HG02623 (cell line): ENCODE measurements around the gene ST3GAL5.

Experiments used
- ATAC-seq: cut with Tn5 transposase; IDR thresholded peaks from one replicate; pipeline ENCODE4 v1.9.1; 2021; ENCODE audit warnings: moderate library complexity; ENCODE audit not compliant: unreplicated experiment

The ST3GAL5 gene

DNA sequence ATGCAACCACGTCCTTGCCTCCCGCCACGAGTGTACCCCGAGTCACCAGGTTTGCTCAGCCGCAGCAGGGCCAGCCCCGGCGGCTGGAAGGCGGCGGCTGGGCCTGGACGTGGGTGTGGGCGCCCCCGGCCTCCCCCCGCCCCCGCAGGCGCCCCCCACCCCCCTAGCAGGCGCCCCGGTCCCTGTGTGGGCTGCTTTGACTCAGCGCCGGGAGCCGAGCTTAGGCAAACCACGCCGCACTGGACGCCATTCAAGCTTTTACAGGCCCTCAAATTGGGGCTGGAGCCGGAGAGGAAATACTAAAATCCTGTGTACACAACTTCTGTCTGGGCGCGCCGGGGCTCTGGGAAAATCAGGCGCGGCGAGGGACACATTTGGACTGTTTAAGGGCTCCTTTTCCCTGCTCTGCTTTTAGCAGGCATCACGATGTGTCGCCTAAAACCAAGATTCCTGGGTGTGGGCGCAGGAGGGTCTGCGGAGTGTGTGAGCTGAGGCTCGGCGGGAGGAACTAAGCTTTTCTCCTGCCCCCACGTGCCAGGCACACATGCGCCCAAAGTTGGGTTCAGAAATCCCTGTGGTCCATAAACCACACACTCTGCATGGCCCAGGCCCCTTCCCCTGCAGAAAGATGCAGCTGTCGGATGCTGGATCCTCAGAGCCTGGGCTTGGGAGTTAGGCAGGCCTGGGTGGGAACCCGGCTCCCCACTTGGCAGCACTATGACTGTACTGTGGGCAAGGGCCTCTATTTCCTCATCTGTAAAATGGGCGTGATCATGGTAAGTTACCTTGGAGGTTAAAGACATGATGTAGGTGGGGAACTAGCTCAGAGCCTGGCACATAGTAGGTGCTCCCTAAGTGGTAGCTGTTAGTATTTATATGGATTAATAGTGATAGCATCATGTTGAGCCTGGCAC, 77.4 kb downstream of the ST3GAL5 start:
- no peak for ATAC-seq

- ATAC-seq = no peak
Measured at GRCh38 chr2:85810371-85811179, 78.2 kb downstream of the ST3GAL5 start.

- ATAC-seq = no peak
Measured at GRCh38 chr2:85807756-85808155, 81.0 kb downstream of the ST3GAL5 start.

- ATAC-seq = no peak
Measured at GRCh38 chr2:85806358-85807118, 82.3 kb downstream of the ST3GAL5 start.

GRCh38 chr2:85804583-85804982, 84.2 kb downstream of the ST3GAL5 start:
- ATAC-seq = no peak

DNA sequence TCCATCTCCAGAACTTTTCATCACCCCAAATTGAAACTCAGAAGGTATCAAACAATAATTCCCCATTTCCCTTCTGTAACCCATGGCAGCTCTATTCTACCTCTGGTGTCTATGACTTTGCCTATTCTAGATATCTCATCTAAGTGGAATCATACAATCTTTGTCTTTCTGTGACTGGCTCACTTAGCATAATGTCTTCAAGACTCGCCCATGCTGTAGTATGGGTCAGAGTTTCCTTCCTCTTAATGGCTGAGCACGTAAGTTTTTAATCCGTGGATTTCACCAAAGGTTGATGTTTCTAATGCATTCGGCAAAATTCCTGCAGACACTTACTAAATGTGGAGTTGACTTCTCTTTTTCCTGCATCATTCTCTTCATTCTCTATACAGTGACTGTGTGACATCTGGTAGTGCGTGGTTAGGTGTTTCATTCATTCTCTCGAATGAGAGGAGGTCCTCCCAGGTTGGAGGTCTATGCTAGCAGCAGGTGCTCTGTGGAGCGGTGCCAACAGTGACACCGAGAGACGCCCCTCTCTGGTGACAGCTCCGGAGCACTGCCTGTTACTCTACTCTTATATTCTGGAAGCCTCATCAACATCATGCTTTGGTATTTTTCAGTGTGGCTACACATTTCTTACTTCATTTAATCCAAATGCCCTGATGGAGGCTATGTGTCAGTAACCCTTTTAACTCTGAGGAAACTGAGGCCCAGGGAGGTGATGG, 84.9 kb downstream of the ST3GAL5 start:
- ATAC-seq = no peak

GRCh38 chr2:85802354-85803103, 86.3 kb downstream of the ST3GAL5 start:
- no peak for ATAC-seq

DNA sequence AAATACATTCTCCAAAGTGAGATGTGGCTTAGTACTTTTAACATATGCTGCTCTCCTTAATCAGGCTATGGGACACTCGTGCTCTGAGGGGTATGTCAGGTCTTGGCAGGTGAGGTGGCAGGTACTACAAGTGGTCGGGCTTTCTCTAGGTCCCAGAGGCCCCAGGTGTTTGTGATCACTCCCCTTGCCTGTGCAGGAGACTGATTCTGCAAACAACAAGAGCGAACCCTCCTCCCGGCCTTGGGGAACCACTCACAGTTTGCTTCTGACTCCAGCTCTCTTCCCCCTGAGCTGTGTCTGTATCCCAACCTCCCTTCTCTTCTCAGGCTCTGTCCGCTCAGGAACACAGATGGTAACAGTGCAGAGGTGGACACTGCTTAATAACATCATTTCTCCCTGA, 86.9 kb downstream of the ST3GAL5 start:
- no peak for ATAC-seq

GRCh38 chr2:85800586-85800985, 88.2 kb downstream of the ST3GAL5 start:
- no peak for ATAC-seq

- no peak for ATAC-seq
Measured at GRCh38 chr2:85799215-85799956, 89.4 kb downstream of the ST3GAL5 start.

- no peak for ATAC-seq
Measured at GRCh38 chr2:85797921-85798320, 90.9 kb downstream of the ST3GAL5 start.

DNA sequence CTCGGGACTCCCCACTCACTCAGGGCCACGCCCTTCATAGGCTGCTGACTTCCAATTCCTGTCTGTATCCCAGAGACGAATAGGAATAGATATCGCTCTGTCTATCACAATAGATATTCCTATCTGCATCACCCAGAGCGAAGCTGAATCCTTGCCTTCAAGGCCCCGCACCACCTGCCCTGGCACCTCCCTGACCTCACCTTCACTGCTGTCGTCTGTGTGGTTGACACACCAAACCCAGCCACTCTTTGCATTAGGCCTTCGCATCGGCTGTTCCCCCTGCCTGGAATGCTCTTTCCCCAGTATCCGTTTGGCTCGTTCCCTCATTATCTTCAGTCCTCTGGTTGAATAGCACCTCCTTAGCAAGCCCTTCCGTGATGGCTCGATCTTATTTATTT, 91.5 kb downstream of the ST3GAL5 start:
- no peak for ATAC-seq

- ATAC-seq = no peak
Measured at GRCh38 chr2:85796341-85797262, 92.2 kb downstream of the ST3GAL5 start.

GRCh38 chr2:85796046-85796340, 92.8 kb downstream of the ST3GAL5 start:
- no peak for ATAC-seq

DNA sequence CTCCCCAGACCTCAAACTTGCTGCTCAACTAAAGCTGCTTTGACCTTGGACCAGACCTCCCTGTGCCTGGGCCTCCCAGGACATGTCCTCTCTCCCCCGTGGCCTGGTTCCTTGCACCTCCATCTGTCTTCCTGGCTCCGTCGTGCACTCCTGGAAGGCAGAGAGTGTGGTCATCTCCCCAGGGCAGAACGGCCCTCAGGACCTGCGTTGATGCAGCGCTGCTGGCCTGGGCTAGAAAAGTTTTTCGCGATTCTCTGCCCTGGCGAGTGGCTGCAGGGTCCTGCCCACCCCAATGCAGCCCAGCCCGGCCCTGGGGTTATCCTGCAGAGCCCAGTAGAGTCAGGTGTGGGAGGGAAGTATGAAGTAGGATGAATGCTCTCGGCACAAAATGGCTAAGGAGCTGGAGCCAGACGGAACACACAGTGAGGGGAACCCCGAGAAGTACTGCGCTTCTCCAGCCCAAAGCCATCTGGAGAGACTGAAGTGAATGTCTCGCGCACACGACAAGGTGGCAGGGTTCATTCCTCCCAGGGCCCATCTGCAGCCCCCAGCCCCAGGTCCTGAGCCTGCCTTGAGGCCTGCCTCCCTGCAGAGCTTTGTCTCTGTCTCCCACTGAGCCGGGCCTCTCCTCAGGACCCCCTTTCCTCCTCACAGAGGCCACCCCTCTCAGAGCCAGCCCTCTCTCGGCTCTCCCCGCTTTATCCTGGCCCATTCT, 93.3 kb downstream of the ST3GAL5 start:
- no peak for ATAC-seq

GRCh38 chr2:85794491-85795121, 94.2 kb downstream of the ST3GAL5 start:
- ATAC-seq = no peak

GRCh38 chr2:85794038-85794441, 94.8 kb downstream of the ST3GAL5 start:
- ATAC-seq = no peak
